ENCODE data around the gene HGS. TPM values are rescaled to one million over a fixed set of nuclear protein-coding genes. Genes with fewer than 3 reads are reported as not detected.
A peak's percentile ranks its signal among the peaks of the same experiment; 100 is the strongest.

HGS gene
- total and polyA plus RNA-seq, 2 of the 8 experiments (the other 6 are each of a cell fraction or from before 2014, with no cell fraction given): 80.8 to 99.7 TPM

- TF ChIP-seq GABPA (IDR thresholded peaks at IDR 0.05; ENCODE audit: borderline replicate concordance, insufficient read depth, low read length) (no peak), YY1 (IDR thresholded peaks at IDR 0.05; ENCODE audit: low read depth, low read length) (no peak), HDAC2 (IDR thresholded peaks at IDR 0.05; ENCODE audit: borderline replicate concordance in 1 of 2, low read depth in 2 of 2, low read length in 2 of 2) (no peak), SP1 (IDR thresholded peaks at IDR 0.05; ENCODE audit: low read depth, low read length) (no peak), RBBP5 (IDR thresholded peaks at IDR 0.05; ENCODE audit: borderline replicate concordance, low read depth, low read length) (no peak), RAD21 (IDR thresholded peaks at IDR 0.05 in 1 of 2, conservative IDR thresholded peaks at IDR 0.05 in 1 of 2; ENCODE audit: low read depth in 2 of 2, low read length in 2 of 2) (peak; percentile 42 to 62; a peak in 3 of 4 replicates)
These were observed 9.8 kb downstream of the HGS start (continued) for GRCh38 chr17:81693509-81694210.

Measured in H1 (cell line).